GM23248 (cell line): ENCODE measurements around the gene NPBWR2.

Source experiments
- EZH2 ChIP-seq: fragments of 200-600 bp; sonication (generic); IDR thresholded peaks from 2 replicates; pipeline ENCODE4 v1.6.1; 2018; ENCODE audit warnings: antibody characterized with exemption, mild to moderate bottlenecking; ENCODE audit not compliant: insufficient read depth, poor library complexity, severe bottlenecking
- EZH2phosphoT487 ChIP-seq: fragments of 200-600 bp; sonication (generic); IDR thresholded peaks from 2 replicates; pipeline ENCODE4 v1.6.1; 2018; ENCODE audit warnings: antibody characterized with exemption, moderate library complexity, mild to moderate bottlenecking, low read depth; ENCODE audit not compliant: insufficient read depth

- TF ChIP-seq EZH2 (no peak), EZH2phosphoT487 (no peak)
Measured at GRCh38 chr20:64144144-64144912, 37.0 kb upstream of the NPBWR2 start.
